HCT116 (cell line): ENCODE results near the gene CDK1.

ENCODE experiments used
- CBX3 ChIP-seq: IDR thresholded peaks from 2 replicates; pipeline ENCODE4 v1.6.1; 2012; ENCODE audit warnings: low read depth
- ELF1 ChIP-seq: IDR thresholded peaks from 2 replicates; pipeline ENCODE4 v1.6.1; 2012; ENCODE audit warnings: low read depth, borderline replicate concordance
- EZH2phosphoT487 ChIP-seq: fragments of 200-600 bp; IDR thresholded peaks from 2 replicates; pipeline ENCODE4 v1.6.1; 2018; ENCODE audit warnings: antibody characterized with exemption, borderline replicate concordance
- SIN3A ChIP-seq: IDR thresholded peaks from 2 replicates; pipeline ENCODE4 v1.6.1; 2012; ENCODE audit warnings: low read depth
- SRF ChIP-seq: IDR thresholded peaks from 2 replicates; pipeline ENCODE4 v1.6.1; 2012; ENCODE audit warnings: low read depth
- TF ChIP-seq, protein P1 (sequence below), 3 experiments: fragments of 200-600 bp in 1 of 3; sonication (generic) in 1 of 3; IDR thresholded peaks in 2 of 3; conservative IDR thresholded peaks in 1 of 3; 2 replicates each; pipeline ENCODE4 v1.5.1; 2012 to 2017; ENCODE audit warnings: low read depth in 2 of 3, low read length in 2 of 3, antibody characterized with exemption in 1 of 3, borderline replicate concordance in 1 of 3, control low read depth in 1 of 3, mild to moderate bottlenecking in 1 of 3, mixed read lengths in 1 of 3, mixed run types in 1 of 3, moderate library complexity in 1 of 3; ENCODE audit not compliant: insufficient read depth in 1 of 3
- TF ChIP-seq, protein P2 (sequence below): IDR thresholded peaks from 2 replicates; pipeline ENCODE4 v1.6.1; 2011; ENCODE audit warnings: mild to moderate bottlenecking, low read length, moderate library complexity; ENCODE audit not compliant: insufficient replicate concordance; ENCODE audit errors: extremely low read depth
- TF ChIP-seq, protein P3 (sequence below): IDR thresholded peaks from 2 replicates; pipeline ENCODE4 v1.6.1; 2012

DNA sequence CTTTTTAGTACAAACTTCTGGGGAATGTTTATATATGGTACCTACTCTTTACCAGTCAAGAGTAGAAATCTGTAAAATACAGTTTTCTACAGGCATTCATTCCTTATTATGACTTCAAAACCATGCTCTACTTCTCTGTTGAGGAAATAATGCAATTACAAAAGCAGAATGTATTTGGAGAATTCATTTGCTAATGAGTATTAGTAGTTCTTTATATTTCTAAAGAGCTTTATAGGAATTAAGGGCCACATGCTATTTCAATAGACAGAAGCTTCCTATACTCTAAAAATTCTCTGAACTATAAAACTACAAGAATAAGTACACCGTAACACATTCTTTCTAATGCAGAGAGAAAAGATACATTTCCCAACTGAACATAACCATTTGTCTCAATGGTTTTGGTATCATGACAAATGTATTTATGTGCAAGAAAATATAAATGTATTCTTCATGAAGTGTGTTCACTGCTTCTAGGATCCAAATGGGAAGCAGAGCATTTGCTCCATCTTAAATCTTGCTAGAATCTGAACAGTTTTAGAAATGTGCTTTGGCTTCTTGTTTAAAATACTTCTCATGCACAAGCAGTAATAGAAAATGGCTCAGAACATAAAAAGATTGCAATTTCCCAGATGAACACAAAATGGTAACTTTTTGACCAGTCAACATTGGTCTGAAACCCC, 21.8 kb downstream of the CDK1 start:
- TF ChIP-seq, protein P1, sequence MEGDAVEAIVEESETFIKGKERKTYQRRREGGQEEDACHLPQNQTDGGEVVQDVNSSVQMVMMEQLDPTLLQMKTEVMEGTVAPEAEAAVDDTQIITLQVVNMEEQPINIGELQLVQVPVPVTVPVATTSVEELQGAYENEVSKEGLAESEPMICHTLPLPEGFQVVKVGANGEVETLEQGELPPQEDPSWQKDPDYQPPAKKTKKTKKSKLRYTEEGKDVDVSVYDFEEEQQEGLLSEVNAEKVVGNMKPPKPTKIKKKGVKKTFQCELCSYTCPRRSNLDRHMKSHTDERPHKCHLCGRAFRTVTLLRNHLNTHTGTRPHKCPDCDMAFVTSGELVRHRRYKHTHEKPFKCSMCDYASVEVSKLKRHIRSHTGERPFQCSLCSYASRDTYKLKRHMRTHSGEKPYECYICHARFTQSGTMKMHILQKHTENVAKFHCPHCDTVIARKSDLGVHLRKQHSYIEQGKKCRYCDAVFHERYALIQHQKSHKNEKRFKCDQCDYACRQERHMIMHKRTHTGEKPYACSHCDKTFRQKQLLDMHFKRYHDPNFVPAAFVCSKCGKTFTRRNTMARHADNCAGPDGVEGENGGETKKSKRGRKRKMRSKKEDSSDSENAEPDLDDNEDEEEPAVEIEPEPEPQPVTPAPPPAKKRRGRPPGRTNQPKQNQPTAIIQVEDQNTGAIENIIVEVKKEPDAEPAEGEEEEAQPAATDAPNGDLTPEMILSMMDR (IDR thresholded peaks at IDR 0.05 in 2 of 3, conservative IDR thresholded peaks at IDR 0.05 in 1 of 3; ENCODE audit: borderline replicate concordance in 1 of 3, insufficient read depth in 1 of 3, low read depth in 2 of 3, low read length in 2 of 3), result no peak
- TF ChIP-seq SIN3A (no peak), EZH2phosphoT487 (no peak), SRF (no peak), CBX3 (no peak), ELF1 (no peak)
- TF ChIP-seq, protein P2, sequence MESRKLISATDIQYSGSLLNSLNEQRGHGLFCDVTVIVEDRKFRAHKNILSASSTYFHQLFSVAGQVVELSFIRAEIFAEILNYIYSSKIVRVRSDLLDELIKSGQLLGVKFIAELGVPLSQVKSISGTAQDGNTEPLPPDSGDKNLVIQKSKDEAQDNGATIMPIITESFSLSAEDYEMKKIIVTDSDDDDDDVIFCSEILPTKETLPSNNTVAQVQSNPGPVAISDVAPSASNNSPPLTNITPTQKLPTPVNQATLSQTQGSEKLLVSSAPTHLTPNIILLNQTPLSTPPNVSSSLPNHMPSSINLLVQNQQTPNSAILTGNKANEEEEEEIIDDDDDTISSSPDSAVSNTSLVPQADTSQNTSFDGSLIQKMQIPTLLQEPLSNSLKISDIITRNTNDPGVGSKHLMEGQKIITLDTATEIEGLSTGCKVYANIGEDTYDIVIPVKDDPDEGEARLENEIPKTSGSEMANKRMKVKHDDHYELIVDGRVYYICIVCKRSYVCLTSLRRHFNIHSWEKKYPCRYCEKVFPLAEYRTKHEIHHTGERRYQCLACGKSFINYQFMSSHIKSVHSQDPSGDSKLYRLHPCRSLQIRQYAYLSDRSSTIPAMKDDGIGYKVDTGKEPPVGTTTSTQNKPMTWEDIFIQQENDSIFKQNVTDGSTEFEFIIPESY, result no peak
- TF ChIP-seq, protein P3, sequence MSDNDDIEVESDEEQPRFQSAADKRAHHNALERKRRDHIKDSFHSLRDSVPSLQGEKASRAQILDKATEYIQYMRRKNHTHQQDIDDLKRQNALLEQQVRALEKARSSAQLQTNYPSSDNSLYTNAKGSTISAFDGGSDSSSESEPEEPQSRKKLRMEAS, result no peak
